OCI-LY7 (cell line): Measurements from ENCODE around the gene LSS. TPM values are rescaled to one million over a fixed set of nuclear protein-coding genes. Genes with fewer than 3 reads are reported as not detected.

Experiments used
- BruUV-seq: library from RNA; stranded (reverse); fragments of 400-500 nt; replicated peaks from 2 replicates; lab custom pipeline; 2021; lab: Mats Ljungman, UMichigan
- CTCF ChIA-PET: fragments of 300-600 bp; sonication (Branson Sonifier 250); formaldehyde crosslinking; loops from one replicate; lab custom pipeline; 2022; ENCODE audit warnings: antibody characterized with exemption; ENCODE audit not compliant: unreplicated experiment; lab: Charles Lee
- POLR2A ChIA-PET: fragments of 300-600 bp; sonication (Branson Sonifier 250); formaldehyde crosslinking; loops from one replicate; lab custom pipeline; 2022; ENCODE audit warnings: antibody characterized with exemption; lab: Charles Lee
- DNase-seq: peaks from one replicate; pipeline ENCODE4 v3.0.0-alpha.2; 2015; ENCODE audit warnings: low spot score
- H2AFZ ChIP-seq: fragments of 200-600 bp; sonication (generic), shearing (Covaris generic); 2 replicates; pipeline ENCODE4 v1.6.1; 2014; ENCODE audit warnings: mild to moderate bottlenecking, antibody characterized with exemption, low read length, moderate library complexity
- H3K27ac ChIP-seq: fragments of 200-600 bp; sonication (generic); 2 replicates; pipeline ENCODE4 v1.5.1; 2014; ENCODE audit warnings: mixed run types, low read depth, mild to moderate bottlenecking, moderate library complexity, low read length, inconsistent platforms; ENCODE audit not compliant: poor library complexity, severe bottlenecking
- H3K36me3 ChIP-seq: fragments of 200-600 bp; sonication (generic); 2 replicates; pipeline ENCODE4 v1.6.1; 2014; ENCODE audit warnings: mild to moderate bottlenecking, antibody characterized with exemption, low read length, moderate library complexity, mixed read lengths; ENCODE audit not compliant: insufficient read depth
- H3K4me1 ChIP-seq: fragments of 200-600 bp; sonication (generic); 2 replicates; pipeline ENCODE4 v1.5.1; 2014; ENCODE audit warnings: mild to moderate bottlenecking, low read length; ENCODE audit not compliant: insufficient read depth, poor library complexity, severe bottlenecking
- H3K4me2 ChIP-seq: fragments of 200-600 bp; sonication (generic); 2 replicates; pipeline ENCODE4 v1.6.1; 2014; ENCODE audit warnings: mild to moderate bottlenecking, low read length
- H3K4me3 ChIP-seq: fragments of 200-600 bp; sonication (generic); 2 replicates; pipeline ENCODE4 v1.5.1; 2014; ENCODE audit warnings: mild to moderate bottlenecking, low read depth, low read length; ENCODE audit not compliant: poor library complexity, severe bottlenecking
- H3K79me2 ChIP-seq: fragments of 200-600 bp; sonication (generic); 2 replicates; pipeline ENCODE4 v1.6.1; 2016; ENCODE audit warnings: low read depth, mild to moderate bottlenecking, low read length, moderate library complexity, mixed read lengths; ENCODE audit not compliant: insufficient read depth
- H3K9me2 ChIP-seq: fragments of 200-600 bp; sonication (generic); 2 replicates; pipeline ENCODE4 v1.6.1; 2016; ENCODE audit warnings: mild to moderate bottlenecking, low read length, mixed read lengths; ENCODE audit not compliant: insufficient read depth
- H3K9me3 ChIP-seq: fragments of 200-600 bp; sonication (generic); 2 replicates; pipeline ENCODE4 v1.6.1; 2014; ENCODE audit warnings: mild to moderate bottlenecking, mixed run types, low read length, mixed read lengths
- H4K20me1 ChIP-seq: fragments of 200-600 bp; sonication (generic); 2 replicates; pipeline ENCODE4 v1.6.1; 2014; ENCODE audit warnings: mild to moderate bottlenecking, antibody characterized with exemption, low read length, moderate library complexity, mixed read lengths; ENCODE audit not compliant: insufficient read depth
- EZH2phosphoT487 ChIP-seq: fragments of 200-600 bp; sonication (generic); IDR thresholded peaks from 2 replicates; pipeline ENCODE4 v1.6.1; 2018; ENCODE audit warnings: low read depth, borderline replicate concordance, mild to moderate bottlenecking, mixed run types, antibody characterized with exemption, low read length, moderate library complexity, mixed read lengths
- intact Hi-C: fragments of 100-400 bp; cut with micrococcal nuclease; formaldehyde crosslinking; loops from one replicate; pipeline ENCODE4 v1.10.0; 2022; ENCODE audit not compliant: unreplicated experiment
- total RNA-seq, 2 experiments: library from RNA; depleted of rRNA in 1 of 2; stranded (reverse); fragments of >200 nt in 1 of 2; shearing (Covaris generic) in 1 of 2; gene quantifications; 2 replicates each; pipeline ENCODE4 v1.2.3, GENCODE V29; 2014 to 2022
- TF ChIP-seq, protein P1 (sequence below): fragments of 200-600 bp; sonication (generic); conservative IDR thresholded peaks from 2 replicates; pipeline ENCODE4 v1.5.1; 2014; ENCODE audit warnings: mild to moderate bottlenecking, antibody characterized with exemption, low read length, moderate library complexity, mixed read lengths

Gene LSS
- total RNA-seq, 2 experiments from 2014 or later, result 45.4 to 137 TPM

DNA sequence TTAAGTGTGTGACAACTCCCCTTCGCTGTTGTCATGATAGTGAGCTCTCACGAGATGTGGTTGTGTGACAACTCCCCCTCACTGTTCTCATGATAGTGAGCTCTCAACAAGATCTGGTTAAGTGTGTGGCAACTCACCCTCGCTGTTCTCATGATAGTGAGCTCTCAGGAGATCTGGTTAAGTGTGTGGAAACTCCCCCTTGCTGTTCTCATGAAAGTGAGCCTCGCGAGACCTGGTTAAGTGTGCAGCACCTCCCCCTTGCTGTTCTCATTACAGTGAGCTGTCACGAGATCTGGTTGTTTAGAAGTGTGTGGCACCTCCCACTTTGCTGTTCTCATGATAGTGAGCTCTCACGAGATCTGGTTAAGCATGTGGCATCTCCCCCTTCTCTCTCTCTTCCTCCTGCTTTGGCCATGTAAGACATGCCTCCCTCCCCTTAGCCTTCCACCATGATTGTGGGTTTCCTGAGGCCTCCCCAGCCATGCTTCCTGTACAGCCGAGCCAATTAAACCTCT lies 25.1 kb upstream of the LSS start:
- peak overlapping the region; percentile 47 for H3K27ac ChIP-seq
- 0 out of 2 replicates have a peak overlapping the region, but pooled peaks have one; percentile 7 for H3K4me2 ChIP-seq
- intact Hi-C loops, result no loop called here
- no TSS peak for BruUV-seq
- TF ChIP-seq, protein P1, sequence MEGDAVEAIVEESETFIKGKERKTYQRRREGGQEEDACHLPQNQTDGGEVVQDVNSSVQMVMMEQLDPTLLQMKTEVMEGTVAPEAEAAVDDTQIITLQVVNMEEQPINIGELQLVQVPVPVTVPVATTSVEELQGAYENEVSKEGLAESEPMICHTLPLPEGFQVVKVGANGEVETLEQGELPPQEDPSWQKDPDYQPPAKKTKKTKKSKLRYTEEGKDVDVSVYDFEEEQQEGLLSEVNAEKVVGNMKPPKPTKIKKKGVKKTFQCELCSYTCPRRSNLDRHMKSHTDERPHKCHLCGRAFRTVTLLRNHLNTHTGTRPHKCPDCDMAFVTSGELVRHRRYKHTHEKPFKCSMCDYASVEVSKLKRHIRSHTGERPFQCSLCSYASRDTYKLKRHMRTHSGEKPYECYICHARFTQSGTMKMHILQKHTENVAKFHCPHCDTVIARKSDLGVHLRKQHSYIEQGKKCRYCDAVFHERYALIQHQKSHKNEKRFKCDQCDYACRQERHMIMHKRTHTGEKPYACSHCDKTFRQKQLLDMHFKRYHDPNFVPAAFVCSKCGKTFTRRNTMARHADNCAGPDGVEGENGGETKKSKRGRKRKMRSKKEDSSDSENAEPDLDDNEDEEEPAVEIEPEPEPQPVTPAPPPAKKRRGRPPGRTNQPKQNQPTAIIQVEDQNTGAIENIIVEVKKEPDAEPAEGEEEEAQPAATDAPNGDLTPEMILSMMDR, result no peak
- no peak for TF ChIP-seq EZH2phosphoT487
- H3K36me3 ChIP-seq, result peaks cover 94% of the 10 kb centered on the region
- POLR2A ChIA-PET, result interaction anchor here (0.6 to 0.9 kb wide), 2 partner anchors 103 to 170 kb away, joined by 3 to 4 read pairs; no protein-coding TSS in a partner anchor
- H2AFZ ChIP-seq, result no peak overlapping the region
- H3K79me2 ChIP-seq, result no peaks in the 10 kb centered on the region
- H3K9me2 ChIP-seq, result no peaks in the 10 kb centered on the region
- H3K4me1 ChIP-seq, result peaks cover 40% of the 10 kb centered on the region
- peak overlapping the region; percentile 9 for H3K4me3 ChIP-seq
- no peaks in the 10 kb centered on the region for H3K9me3 ChIP-seq
- CTCF ChIA-PET, result interaction anchor here (0.6 kb wide), 1 partner anchor 27 kb away, joined by 3 read pairs; no protein-coding TSS in a partner anchor
- peak; percentile 53 for DNase-seq
- no peaks in the 10 kb centered on the region for H4K20me1 ChIP-seq

DNA sequence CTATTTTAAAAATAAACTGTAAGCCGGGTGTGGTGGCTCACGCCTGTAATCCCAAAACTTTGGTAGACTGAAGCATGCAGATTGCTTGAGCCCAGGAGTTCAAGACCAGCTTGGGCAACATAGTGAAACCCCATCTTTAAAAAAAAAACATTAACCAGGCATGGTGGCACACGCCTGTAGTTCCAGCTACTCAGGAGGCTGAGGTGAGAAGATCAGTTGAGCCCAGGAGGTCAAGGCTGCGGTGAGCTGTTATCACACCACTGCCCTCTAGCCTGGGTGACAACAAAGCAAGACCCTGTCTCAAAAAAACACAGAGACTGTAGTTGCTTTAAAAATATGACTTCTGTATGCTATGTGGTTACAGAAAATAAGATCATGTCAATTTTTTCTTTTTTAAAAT lies 24.3 kb upstream of the LSS start:
- TF ChIP-seq, protein P1, result no peak
- TF ChIP-seq EZH2phosphoT487, result no peak
- Histone ChIP-seq H3K4me1 (peaks cover 48% of the 10 kb centered on the region), H4K20me1 (no peaks in the 10 kb centered on the region), H3K79me2 (no peaks in the 10 kb centered on the region), H3K9me3 (no peaks in the 10 kb centered on the region), H2AFZ (no peak overlapping the region), H3K27ac (no peak overlapping the region), H3K4me3 (no peak overlapping the region), H3K36me3 (peaks cover 93% of the 10 kb centered on the region), H3K4me2 (no peak overlapping the region), H3K9me2 (no peaks in the 10 kb centered on the region)
- POLR2A ChIA-PET, result interaction anchor here (0.6 to 0.9 kb wide), 3 partner anchors 18 to 180 kb away, joined by 3 read pairs; no protein-coding TSS in a partner anchor
- CTCF ChIA-PET, result no interaction called here
- BruUV-seq, result no TSS peak
- no peak for DNase-seq
- intact Hi-C loops, result no loop called here

DNA sequence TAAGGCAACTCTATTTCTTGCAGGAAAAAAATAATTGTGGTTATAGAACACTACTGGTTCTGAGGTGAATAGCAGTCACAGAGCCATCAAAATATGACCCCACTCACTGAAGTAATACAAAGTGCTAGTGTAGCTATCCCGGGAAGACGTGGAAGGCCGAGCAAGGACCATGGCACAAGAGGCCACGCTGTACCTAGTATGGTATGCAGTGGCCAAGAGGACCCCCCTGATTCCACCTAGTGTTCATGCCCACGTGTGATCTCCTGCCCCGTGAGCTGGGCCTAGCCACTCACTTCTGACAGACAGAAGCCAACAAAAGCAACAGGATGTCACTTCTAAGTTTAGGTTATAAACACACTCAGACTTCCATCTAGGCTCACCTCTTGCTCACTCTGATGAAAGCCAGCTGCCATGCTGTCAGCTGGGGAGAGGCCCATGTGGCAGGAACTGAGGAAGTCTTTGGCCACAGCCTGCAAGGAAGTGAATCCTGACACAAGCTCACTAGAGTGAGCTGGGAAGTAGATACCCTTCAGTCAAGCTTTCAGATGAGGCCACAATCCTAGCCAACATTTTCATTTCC lies 21.7 kb upstream of the LSS start:
- CTCF ChIA-PET, result no interaction called here
- POLR2A ChIA-PET, result interaction anchor here (0.8 to 1.4 kb wide), 2 partner anchors 9 to 10 kb away, joined by 4 to 6 read pairs; no protein-coding TSS in a partner anchor
- Histone ChIP-seq H3K9me2 (no peaks in the 10 kb centered on the region), H3K4me1 (peaks cover 50% of the 10 kb centered on the region), H3K36me3 (peaks cover 96% of the 10 kb centered on the region), H3K4me3 (no peak overlapping the region), H2AFZ (no peak overlapping the region), H3K9me3 (no peaks in the 10 kb centered on the region), H4K20me1 (no peaks in the 10 kb centered on the region), H3K79me2 (no peaks in the 10 kb centered on the region), H3K4me2 (peak overlapping the region; percentile 34), H3K27ac (peak overlapping the region; percentile 53)
- TF ChIP-seq, protein P1, result no peak
- TF ChIP-seq EZH2phosphoT487, result no peak
- DNase-seq, result peak; percentile 54
- no TSS peak for BruUV-seq
- intact Hi-C loops, result no loop called here
